GM18519 (cell line): ENCODE results near the gene NRCAM.

Experiments
- ATAC-seq: cut with Tn5 transposase; IDR thresholded peaks from one replicate; pipeline ENCODE4 v1.9.1; 2021; ENCODE audit warnings: mild to moderate bottlenecking, moderate library complexity; ENCODE audit not compliant: unreplicated experiment, low FRiP score

Gene NRCAM

GRCh38 chr7:108321359-108321758, 134.9 kb downstream of the NRCAM start:
- ATAC-seq, result no peak

- ATAC-seq, result no peak
These were observed 139.5 kb downstream of the NRCAM start for GRCh38 chr7:108316708-108317107.

- ATAC-seq, result no peak
These were observed 141.7 kb downstream of the NRCAM start for GRCh38 chr7:108314551-108314950.

- no peak for ATAC-seq
These were observed 142.2 kb downstream of the NRCAM start for GRCh38 chr7:108314049-108314448.

GRCh38 chr7:108313086-108313485, 143.2 kb downstream of the NRCAM start:
- ATAC-seq, result no peak

GRCh38 chr7:108311446-108312168, 144.6 kb downstream of the NRCAM start:
- ATAC-seq, result peak; percentile 52

- no peak for ATAC-seq
These were observed 145.9 kb downstream of the NRCAM start for GRCh38 chr7:108310351-108310750.

- ATAC-seq, result peak; percentile 41
These were observed 147.3 kb downstream of the NRCAM start for GRCh38 chr7:108308903-108309302.

- ATAC-seq, result no peak
These were observed 148.0 kb downstream of the NRCAM start for GRCh38 chr7:108308276-108308675.

- no peak for ATAC-seq
These were observed 148.6 kb downstream of the NRCAM start for GRCh38 chr7:108307595-108307994.

- no peak for ATAC-seq
These were observed 149.0 kb downstream of the NRCAM start for GRCh38 chr7:108307194-108307593.

- ATAC-seq, result no peak
These were observed 152.9 kb downstream of the NRCAM start for GRCh38 chr7:108303332-108303731.

GRCh38 chr7:108301387-108301786, 154.8 kb downstream of the NRCAM start:
- ATAC-seq, result no peak

GRCh38 chr7:108299251-108299973, 156.8 kb downstream of the NRCAM start:
- no peak for ATAC-seq

- ATAC-seq, result no peak
These were observed 159.3 kb downstream of the NRCAM start for GRCh38 chr7:108296911-108297310.

- peak; percentile 98 for ATAC-seq
These were observed 161.6 kb downstream of the NRCAM start for GRCh38 chr7:108294595-108294994.

GRCh38 chr7:108293149-108293612, 163.1 kb downstream of the NRCAM start:
- ATAC-seq, result no peak

- ATAC-seq, result no peak
These were observed 163.7 kb downstream of the NRCAM start for GRCh38 chr7:108292541-108292940.

- ATAC-seq, result no peak
These were observed 164.3 kb downstream of the NRCAM start for GRCh38 chr7:108291791-108292440.

- ATAC-seq, result no peak
These were observed 165.1 kb downstream of the NRCAM start for GRCh38 chr7:108291152-108291508.

GRCh38 chr7:108290459-108291151, 165.6 kb downstream of the NRCAM start:
- no peak for ATAC-seq
